Large intestine (tissue), 3 donors: ENCODE results near the gene CD96. TPM values are rescaled to one million over a fixed set of nuclear protein-coding genes. Genes with fewer than 3 reads are reported as not detected.
"Not testable (repeated sequence)": the region's sequence is repeated elsewhere in the genome, so short reads cannot be mapped to it uniquely, and the experiment has no call there.

Experiments used
- DNase-seq, 2 donors: peaks; one replicate each; pipeline versions ENCODE4 v3.0.0 to v3.0.0-alpha.2; 2013
- H3K27ac ChIP-seq: one replicate; pipeline ENCODE4 v1.5.1; 2013; ENCODE audit warnings: low read length
- H3K27me3 ChIP-seq: 2 replicates; pipeline ENCODE4 v1.6.1; 2013; ENCODE audit warnings: low read length; ENCODE audit not compliant: control insufficient read depth, insufficient read depth
- H3K36me3 ChIP-seq: 2 replicates; pipeline ENCODE4 v1.6.1; 2013; ENCODE audit warnings: low read length; ENCODE audit not compliant: control insufficient read depth, insufficient read depth
- H3K4me1 ChIP-seq: one replicate; pipeline ENCODE4 v1.6.1; 2013; ENCODE audit warnings: low read length; ENCODE audit not compliant: control insufficient read depth, insufficient read depth
- H3K4me3 ChIP-seq: one replicate; pipeline ENCODE4 v1.5.1; 2013; ENCODE audit warnings: low read length
- H3K9me3 ChIP-seq: one replicate; pipeline ENCODE4 v1.6.1; 2013; ENCODE audit warnings: mild to moderate bottlenecking, low read depth, low read length, moderate library complexity; ENCODE audit not compliant: control insufficient read depth
- WGBS: methylation state at CpG from one replicate; pipeline ENCODE4 v1.1.5; 2013; ENCODE audit warnings: low lambda C conversion rate; ENCODE audit not compliant: insufficient coverage; 5-methylcytosine and 5-hydroxymethylcytosine counted together
- polyA plus RNA-seq: library from polyadenylated mRNA; unstranded; fragments of 120-200 nt; gene quantifications from one replicate; pipeline ENCODE4 v1.2.1, GENCODE V29; 2013

CD96 gene
- polyA plus RNA-seq, 1 donor: 4.1 TPM

- no peaks in the 10 kb centered on the region for H3K4me1 ChIP-seq
- no peaks in the 10 kb centered on the region for H3K36me3 ChIP-seq
- peaks cover 2% of the 10 kb centered on the region for H3K27me3 ChIP-seq
- DNase-seq: no peak
- H3K27ac ChIP-seq: no peak overlapping the region
- no peaks in the 10 kb centered on the region for H3K9me3 ChIP-seq
- H3K4me3 ChIP-seq: no peak overlapping the region
These were observed 6.8 kb downstream of the CD96 start for GRCh38 chr3:111548756-111549155.

GRCh38 chr3:111561902-111562301 lies 19.9 kb downstream of the CD96 start:
- H3K27me3 ChIP-seq, H3K4me1 ChIP-seq, H3K36me3 ChIP-seq, H3K27ac ChIP-seq, H3K9me3 ChIP-seq, H3K4me3 ChIP-seq, DNase-seq: not testable (repeated sequence)
- 100% methylated on average over 2 of the region's 25 CpGs for WGBS

- Histone ChIP-seq H3K4me3 (no peak overlapping the region), H3K36me3 (no peaks in the 10 kb centered on the region), H3K4me1 (no peaks in the 10 kb centered on the region), H3K27ac (no peak overlapping the region), H3K27me3 (no peaks in the 10 kb centered on the region), H3K9me3 (no peaks in the 10 kb centered on the region)
- WGBS: no CpG with 5 or more reads among the region's 2 CpGs
- no peak for DNase-seq
These were observed 24.8 kb downstream of the CD96 start for GRCh38 chr3:111566844-111567243.

- Histone ChIP-seq H3K4me3 (no peak overlapping the region), H3K27me3 (no peaks in the 10 kb centered on the region), H3K36me3 (no peaks in the 10 kb centered on the region), H3K9me3 (no peaks in the 10 kb centered on the region), H3K4me1 (no peaks in the 10 kb centered on the region), H3K27ac (no peak overlapping the region)
- no peak for DNase-seq
- 95% methylated on average over 2 of the region's 2 CpGs for WGBS
These were observed 26.4 kb downstream of the CD96 start for GRCh38 chr3:111568355-111568754.

GRCh38 chr3:111568911-111569310 lies 26.9 kb downstream of the CD96 start:
- no peak for DNase-seq
- no peak overlapping the region for H3K27ac ChIP-seq
- H3K36me3 ChIP-seq: no peaks in the 10 kb centered on the region
- no peak overlapping the region for H3K4me3 ChIP-seq
- no peaks in the 10 kb centered on the region for H3K4me1 ChIP-seq
- no peaks in the 10 kb centered on the region for H3K9me3 ChIP-seq
- no peaks in the 10 kb centered on the region for H3K27me3 ChIP-seq

- Histone ChIP-seq H3K4me1 (no peaks in the 10 kb centered on the region), H3K27me3 (no peaks in the 10 kb centered on the region), H3K4me3 (no peak overlapping the region), H3K36me3 (no peaks in the 10 kb centered on the region), H3K9me3 (no peaks in the 10 kb centered on the region), H3K27ac (no peak overlapping the region)
- WGBS: no CpG with 5 or more reads among the region's 12 CpGs
- DNase-seq: no peak
These were observed 28.5 kb downstream of the CD96 start for GRCh38 chr3:111570404-111571030.

GRCh38 chr3:111571282-111571681 lies 29.3 kb downstream of the CD96 start:
- WGBS: no CpG with 5 or more reads among the region's 1 CpG
- H3K4me1 ChIP-seq: no peaks in the 10 kb centered on the region
- DNase-seq: no peak

GRCh38 chr3:111571907-111572460 lies 30.0 kb downstream of the CD96 start:
- Histone ChIP-seq H3K27ac (no peak overlapping the region), H3K9me3 (no peaks in the 10 kb centered on the region), H3K4me1 (no peaks in the 10 kb centered on the region), H3K27me3 (no peaks in the 10 kb centered on the region), H3K36me3 (no peaks in the 10 kb centered on the region), H3K4me3 (no peak overlapping the region)
- WGBS: 100% methylated on average over 1 of the region's 6 CpGs
- no peak for DNase-seq

More at GRCh38 chr3:111571282-111571681, 29.3 kb downstream of the CD96 start:
- Histone ChIP-seq H3K4me3 (no peak overlapping the region), H3K27me3 (no peaks in the 10 kb centered on the region), H3K27ac (no peak overlapping the region), H3K9me3 (no peaks in the 10 kb centered on the region), H3K36me3 (no peaks in the 10 kb centered on the region)

GRCh38 chr3:111577113-111577512 lies 35.1 kb downstream of the CD96 start:
- no peaks in the 10 kb centered on the region for H3K36me3 ChIP-seq
- no peak overlapping the region for H3K4me3 ChIP-seq
- H3K27ac ChIP-seq: no peak overlapping the region
- no peaks in the 10 kb centered on the region for H3K4me1 ChIP-seq
- no peak for DNase-seq
- no peaks in the 10 kb centered on the region for H3K9me3 ChIP-seq
- H3K27me3 ChIP-seq: no peaks in the 10 kb centered on the region
- no CpG with 5 or more reads among the region's 1 CpG for WGBS

GRCh38 chr3:111577798-111578685 lies 36.0 kb downstream of the CD96 start:
- Histone ChIP-seq H3K27me3 (no peaks in the 10 kb centered on the region), H3K9me3 (no peaks in the 10 kb centered on the region), H3K4me3 (no peak overlapping the region), H3K27ac (no peak overlapping the region), H3K4me1 (no peaks in the 10 kb centered on the region), H3K36me3 (no peaks in the 10 kb centered on the region)
- DNase-seq: peak; percentile 20 to 49
- no CpG with 5 or more reads among the region's 4 CpGs for WGBS
